ENCODE data around the gene ADGRD1.

The ADGRD1 gene

GRCh38 chr12:131151558-131152345 is 198.0 kb downstream of the ADGRD1 start:
- H2AK5ac ChIP-seq (ENCODE audit: low read depth, low read length): no peak overlapping the region
- no peaks in the 10 kb centered on the region for H3K4me1 ChIP-seq (ENCODE audit: control insufficient read depth in 2 of 2, insufficient read depth in 1 of 2, low read depth in 1 of 2, low read length in 2 of 2)
- no peak overlapping the region for H2BK12ac ChIP-seq (ENCODE audit: low read length)

GRCh38 chr12:131152587-131152986 is 198.9 kb downstream of the ADGRD1 start:
- Histone ChIP-seq H3K9me3 (replicated peaks in 1 of 2; ENCODE audit: control insufficient read depth in 2 of 2, insufficient read depth in 1 of 2, low read depth in 1 of 2, low read length in 2 of 2) (no peaks in the 10 kb centered on the region), H3K18ac (ENCODE audit: low read length) (no peak overlapping the region), H2BK5ac (ENCODE audit: low read length) (no peak overlapping the region), H3K4me3 (ENCODE audit: low read length in 2 of 2) (no peak overlapping the region), H2BK12ac (ENCODE audit: low read length) (no peak overlapping the region), H2AFZ (ENCODE audit: low read length) (no peak overlapping the region), H3K14ac (ENCODE audit: low read length) (no peak overlapping the region), H3K4me1 (ENCODE audit: control insufficient read depth in 2 of 2, insufficient read depth in 1 of 2, low read depth in 1 of 2, low read length in 2 of 2) (no peaks in the 10 kb centered on the region), H3K27me3 (ENCODE audit: control insufficient read depth in 3 of 3, insufficient read depth in 3 of 3, low read depth in 1 of 3, low read length in 3 of 3) (peaks cover 0 to 4% (median 0%) of the 10 kb centered on the region in 3 experiments), H3K36me3 (replicated peaks in 1 of 2; ENCODE audit: control insufficient read depth in 2 of 2, insufficient read depth in 2 of 2, low read length in 2 of 2) (no peaks in the 10 kb centered on the region), H4K91ac (ENCODE audit: low read depth, low read length, poor library complexity) (no peak overlapping the region), H3K23ac (ENCODE audit: low read depth, low read length, poor library complexity) (no peak overlapping the region), H2BK120ac (ENCODE audit: low read depth, low read length) (no peak overlapping the region), H3K79me1 (ENCODE audit: low read depth, low read length) (no peaks in the 10 kb centered on the region), H2AK5ac (ENCODE audit: low read depth, low read length) (peak overlapping the region; percentile 54), H4K8ac (ENCODE audit: low read depth, low read length) (no peak overlapping the region), H3K4me2 (ENCODE audit: insufficient read depth, low read length, poor library complexity, severe bottlenecking) (no peak overlapping the region), H3K4ac (ENCODE audit: low read length) (no peak overlapping the region), H3K9ac (ENCODE audit: low read depth, low read length, poor library complexity) (no peak overlapping the region), H2BK15ac (ENCODE audit: low read length) (no peak overlapping the region), H3K27ac (replicated peaks; ENCODE audit: low read length) (no peak overlapping the region)
- no peak for DNase-seq (ENCODE audit: low spot score)
- no CpG with 5 or more reads among the region's 5 CpGs for WGBS, 2 donors (ENCODE audit: extremely low coverage in 2 of 2, insufficient read length in 2 of 2, insufficient replicate concordance in 1 of 2)

More at GRCh38 chr12:131151558-131152345, 198.0 kb downstream of the ADGRD1 start:
- H3K4me2 ChIP-seq (ENCODE audit: insufficient read depth, low read length, poor library complexity, severe bottlenecking): no peak overlapping the region
- H3K9me3 ChIP-seq (replicated peaks in 1 of 2; ENCODE audit: control insufficient read depth in 2 of 2, insufficient read depth in 1 of 2, low read depth in 1 of 2, low read length in 2 of 2): no peaks in the 10 kb centered on the region
- H3K27ac ChIP-seq (replicated peaks; ENCODE audit: low read length): no peak overlapping the region
- H2BK5ac ChIP-seq (ENCODE audit: low read length): no peak overlapping the region
- H3K27me3 ChIP-seq (ENCODE audit: control insufficient read depth in 3 of 3, insufficient read depth in 3 of 3, low read depth in 1 of 3, low read length in 3 of 3): peaks cover 0 to 4% (median 0%) of the 10 kb centered on the region in 3 experiments
- H2AFZ ChIP-seq (ENCODE audit: low read length): no peak overlapping the region
- H3K79me1 ChIP-seq (ENCODE audit: low read depth, low read length): no peaks in the 10 kb centered on the region
- no peak overlapping the region for H3K4me3 ChIP-seq (ENCODE audit: low read length in 2 of 2)
- H4K91ac ChIP-seq (ENCODE audit: low read depth, low read length, poor library complexity): no peak overlapping the region
- H2BK15ac ChIP-seq (ENCODE audit: low read length): no peak overlapping the region
- H3K4ac ChIP-seq (ENCODE audit: low read length): no peak overlapping the region
- H3K36me3 ChIP-seq (replicated peaks in 1 of 2; ENCODE audit: control insufficient read depth in 2 of 2, insufficient read depth in 2 of 2, low read length in 2 of 2): no peaks in the 10 kb centered on the region
- H3K9ac ChIP-seq (ENCODE audit: low read depth, low read length, poor library complexity): no peak overlapping the region
- WGBS, 2 donors (ENCODE audit: extremely low coverage in 2 of 2, insufficient read length in 2 of 2, insufficient replicate concordance in 1 of 2): no CpG with 5 or more reads among the region's 8 CpGs
- no peak overlapping the region for H3K23ac ChIP-seq (ENCODE audit: low read depth, low read length, poor library complexity)
- H4K8ac ChIP-seq (ENCODE audit: low read depth, low read length): no peak overlapping the region
- DNase-seq (ENCODE audit: low spot score): no peak
- no peak overlapping the region for H3K18ac ChIP-seq (ENCODE audit: low read length)
- no peak overlapping the region for H2BK120ac ChIP-seq (ENCODE audit: low read depth, low read length)
- no peak overlapping the region for H3K14ac ChIP-seq (ENCODE audit: low read length)

- Histone ChIP-seq H3K23ac (ENCODE audit: low read depth, low read length, poor library complexity) (no peak overlapping the region), H2BK12ac (ENCODE audit: low read length) (no peak overlapping the region), H3K36me3 (replicated peaks in 1 of 2; ENCODE audit: control insufficient read depth in 2 of 2, insufficient read depth in 2 of 2, low read length in 2 of 2) (no peaks in the 10 kb centered on the region), H3K9ac (ENCODE audit: low read depth, low read length, poor library complexity) (no peak overlapping the region), H3K27me3 (ENCODE audit: control insufficient read depth in 3 of 3, insufficient read depth in 3 of 3, low read depth in 1 of 3, low read length in 3 of 3) (peaks cover 0 to 4% (median 0%) of the 10 kb centered on the region in 3 experiments), H3K14ac (ENCODE audit: low read length) (no peak overlapping the region), H3K4me3 (ENCODE audit: low read length in 2 of 2) (no peak overlapping the region), H2BK5ac (ENCODE audit: low read length) (no peak overlapping the region), H3K18ac (ENCODE audit: low read length) (no peak overlapping the region), H3K79me1 (ENCODE audit: low read depth, low read length) (no peaks in the 10 kb centered on the region), H4K91ac (ENCODE audit: low read depth, low read length, poor library complexity) (no peak overlapping the region), H3K27ac (replicated peaks; ENCODE audit: low read length) (no peak overlapping the region), H3K4ac (ENCODE audit: low read length) (no peak overlapping the region), H2AK5ac (ENCODE audit: low read depth, low read length) (no peak overlapping the region), H2BK15ac (ENCODE audit: low read length) (no peak overlapping the region), H2BK120ac (ENCODE audit: low read depth, low read length) (no peak overlapping the region), H4K8ac (ENCODE audit: low read depth, low read length) (no peak overlapping the region), H3K4me1 (ENCODE audit: control insufficient read depth in 2 of 2, insufficient read depth in 1 of 2, low read depth in 1 of 2, low read length in 2 of 2) (no peaks in the 10 kb centered on the region), H2AFZ (ENCODE audit: low read length) (no peak overlapping the region), H3K4me2 (ENCODE audit: insufficient read depth, low read length, poor library complexity, severe bottlenecking) (no peak overlapping the region), H3K9me3 (replicated peaks in 1 of 2; ENCODE audit: control insufficient read depth in 2 of 2, insufficient read depth in 1 of 2, low read depth in 1 of 2, low read length in 2 of 2) (no peaks in the 10 kb centered on the region)
- WGBS, 2 donors (ENCODE audit: extremely low coverage in 2 of 2, insufficient read length in 2 of 2, insufficient replicate concordance in 1 of 2): no CpG with 5 or more reads among the region's 5 CpGs
- no peak for DNase-seq (ENCODE audit: low spot score)
These were observed 199.3 kb downstream of the ADGRD1 start for GRCh38 chr12:131153016-131153415.

GRCh38 chr12:131153956-131154355 is 200.2 kb downstream of the ADGRD1 start:
- H4K91ac ChIP-seq (ENCODE audit: low read depth, low read length, poor library complexity): no peak overlapping the region
- peaks cover 0 to 4% (median 0%) of the 10 kb centered on the region in 3 experiments for H3K27me3 ChIP-seq (ENCODE audit: control insufficient read depth in 3 of 3, insufficient read depth in 3 of 3, low read depth in 1 of 3, low read length in 3 of 3)
- H3K4me2 ChIP-seq (ENCODE audit: insufficient read depth, low read length, poor library complexity, severe bottlenecking): no peak overlapping the region
- H2AFZ ChIP-seq (ENCODE audit: low read length): no peak overlapping the region
- no peak overlapping the region for H3K4me3 ChIP-seq (ENCODE audit: low read length in 2 of 2)
- no peak for DNase-seq (ENCODE audit: low spot score)
- H3K18ac ChIP-seq (ENCODE audit: low read length): peak overlapping the region; percentile 40
- H2AK5ac ChIP-seq (ENCODE audit: low read depth, low read length): no peak overlapping the region
- no peaks in the 10 kb centered on the region for H3K4me1 ChIP-seq (ENCODE audit: control insufficient read depth in 2 of 2, insufficient read depth in 1 of 2, low read depth in 1 of 2, low read length in 2 of 2)
- no peak overlapping the region for H2BK15ac ChIP-seq (ENCODE audit: low read length)
- no peak overlapping the region for H2BK5ac ChIP-seq (ENCODE audit: low read length)
- peak overlapping the region; percentile 51 for H3K23ac ChIP-seq (ENCODE audit: low read depth, low read length, poor library complexity)
- no peak overlapping the region for H3K14ac ChIP-seq (ENCODE audit: low read length)
- no CpG with 5 or more reads among the region's 5 CpGs for WGBS, 2 donors (ENCODE audit: extremely low coverage in 2 of 2, insufficient read length in 2 of 2, insufficient replicate concordance in 1 of 2)
- no peaks in the 10 kb centered on the region for H3K79me1 ChIP-seq (ENCODE audit: low read depth, low read length)
- no peak overlapping the region for H4K8ac ChIP-seq (ENCODE audit: low read depth, low read length)
- no peak overlapping the region for H3K4ac ChIP-seq (ENCODE audit: low read length)
- no peak overlapping the region for H2BK120ac ChIP-seq (ENCODE audit: low read depth, low read length)
- no peaks in the 10 kb centered on the region for H3K9me3 ChIP-seq (replicated peaks in 1 of 2; ENCODE audit: control insufficient read depth in 2 of 2, insufficient read depth in 1 of 2, low read depth in 1 of 2, low read length in 2 of 2)
- no peak overlapping the region for H3K9ac ChIP-seq (ENCODE audit: low read depth, low read length, poor library complexity)
- H2BK12ac ChIP-seq (ENCODE audit: low read length): peak overlapping the region; percentile 4
- H3K36me3 ChIP-seq (replicated peaks in 1 of 2; ENCODE audit: control insufficient read depth in 2 of 2, insufficient read depth in 2 of 2, low read length in 2 of 2): no peaks in the 10 kb centered on the region
- no peak overlapping the region for H3K27ac ChIP-seq (replicated peaks; ENCODE audit: low read length)

All from neuronal stem cell (in vitro differentiated cells).